Loucy (cell line): Measurements from ENCODE around the gene CAMKMT.

Experiments used
- H2AFZ ChIP-seq: fragments of 200-600 bp; sonication (generic); 2 replicates; pipeline ENCODE4 v1.6.0; 2016; ENCODE audit warnings: antibody characterized with exemption, mild to moderate bottlenecking, low read length, moderate library complexity
- H3F3A ChIP-seq: fragments of 200-600 bp; 2 replicates; pipeline ENCODE4 v1.6.0; 2016; ENCODE audit warnings: antibody characterized with exemption, low read depth, mild to moderate bottlenecking
- H3K27me3 ChIP-seq: fragments of 200-600 bp; sonication (generic); 2 replicates; pipeline ENCODE4 v1.6.1; 2014; ENCODE audit warnings: low read length, mild to moderate bottlenecking; ENCODE audit not compliant: insufficient read depth, poor library complexity, severe bottlenecking
- H3K36me3 ChIP-seq: fragments of 200-600 bp; sonication (generic); 2 replicates; pipeline ENCODE4 v1.6.1; 2016; ENCODE audit warnings: low read length; ENCODE audit not compliant: insufficient read depth
- H3K4me1 ChIP-seq: fragments of 200-600 bp; sonication (generic); 2 replicates; pipeline ENCODE4 v1.5.1; 2014; ENCODE audit warnings: low read length, mild to moderate bottlenecking; ENCODE audit not compliant: insufficient read depth, poor library complexity, severe bottlenecking
- H3K4me2 ChIP-seq: fragments of 200-600 bp; sonication (generic); 2 replicates; pipeline ENCODE4 v1.6.0; 2014; ENCODE audit warnings: antibody characterized with exemption, low read length, low read depth, mild to moderate bottlenecking; ENCODE audit not compliant: poor library complexity, severe bottlenecking
- H3K4me3 ChIP-seq: fragments of 200-600 bp; sonication (generic); 2 replicates; pipeline ENCODE4 v1.5.1; 2014; ENCODE audit warnings: low read length, mild to moderate bottlenecking, mixed read lengths; ENCODE audit not compliant: poor library complexity, severe bottlenecking
- H3K79me2 ChIP-seq: fragments of 200-600 bp; sonication (generic); 2 replicates; pipeline ENCODE4 v1.6.1; 2014; ENCODE audit warnings: low read length; ENCODE audit not compliant: insufficient read depth
- H3K9ac ChIP-seq: fragments of 200-600 bp; sonication (generic); 2 replicates; pipeline ENCODE4 v1.6.0; 2014; ENCODE audit warnings: mild to moderate bottlenecking, low read depth, low read length, moderate library complexity; ENCODE audit not compliant: poor library complexity, severe bottlenecking
- H3K9me2 ChIP-seq: fragments of 200-600 bp; sonication (generic); replicated peaks from 2 replicates; pipeline ENCODE4 v1.6.1; 2016; ENCODE audit warnings: low read depth, low read length, mixed read lengths
- H3K9me3 ChIP-seq: fragments of 200-600 bp; sonication (generic); 2 replicates; pipeline ENCODE4 v1.6.1; 2014; ENCODE audit warnings: mild to moderate bottlenecking, antibody characterized with exemption, low read length, low read depth; ENCODE audit not compliant: insufficient read depth
- H4K20me1 ChIP-seq: fragments of 200-600 bp; sonication (generic); 2 replicates; pipeline ENCODE4 v1.6.0; 2014; ENCODE audit warnings: antibody characterized with exemption, low read length, mild to moderate bottlenecking; ENCODE audit not compliant: insufficient read depth, poor library complexity, severe bottlenecking
- CTCF ChIP-seq: fragments of 200-600 bp; sonication (generic); conservative IDR thresholded peaks from 2 replicates; pipeline ENCODE4 v1.5.1; 2014; ENCODE audit warnings: mild to moderate bottlenecking, antibody characterized with exemption, low read length
- EZH2phosphoT487 ChIP-seq: fragments of 200-600 bp; IDR thresholded peaks from 2 replicates; pipeline ENCODE4 v1.6.1; 2018; ENCODE audit warnings: antibody characterized with exemption, mild to moderate bottlenecking, moderate library complexity, borderline replicate concordance

The CAMKMT gene

GRCh38 chr2:44578471-44579093 lies 216.8 kb downstream of the CAMKMT start:
- Histone ChIP-seq H3K79me2 (no peaks in the 10 kb centered on the region), H3K36me3 (no peaks in the 10 kb centered on the region), H3K9ac (no peak overlapping the region), H3K4me3 (no peak overlapping the region), H3K4me2 (no peak overlapping the region), H3K4me1 (no peaks in the 10 kb centered on the region), H3K9me2 (no peaks in the 10 kb centered on the region), H3K9me3 (no peaks in the 10 kb centered on the region), H3F3A (no peaks in the 10 kb centered on the region), H3K27me3 (no peaks in the 10 kb centered on the region), H4K20me1 (no peaks in the 10 kb centered on the region), H2AFZ (no peak overlapping the region)
- no peak for TF ChIP-seq CTCF
- TF ChIP-seq EZH2phosphoT487: no peak

- no peaks in the 10 kb centered on the region for H3K4me1 ChIP-seq
- H3F3A ChIP-seq: no peaks in the 10 kb centered on the region
- no peaks in the 10 kb centered on the region for H3K79me2 ChIP-seq
- no peaks in the 10 kb centered on the region for H3K36me3 ChIP-seq
- H3K4me2 ChIP-seq: no peak overlapping the region
- no peak for TF ChIP-seq EZH2phosphoT487
- no peak for TF ChIP-seq CTCF
- H3K9me3 ChIP-seq: no peaks in the 10 kb centered on the region
- no peak overlapping the region for H3K4me3 ChIP-seq
- no peaks in the 10 kb centered on the region for H3K27me3 ChIP-seq
- no peak overlapping the region for H3K9ac ChIP-seq
- no peaks in the 10 kb centered on the region for H4K20me1 ChIP-seq
- no peaks in the 10 kb centered on the region for H3K9me2 ChIP-seq
- no peak overlapping the region for H2AFZ ChIP-seq
Measured at GRCh38 chr2:44579115-44579836, 217.5 kb downstream of the CAMKMT start.

GRCh38 chr2:44579837-44580230 lies 218.1 kb downstream of the CAMKMT start:
- H3K36me3 ChIP-seq: no peaks in the 10 kb centered on the region
- no peaks in the 10 kb centered on the region for H3K9me2 ChIP-seq
- no peak overlapping the region for H2AFZ ChIP-seq
- H3K27me3 ChIP-seq: no peaks in the 10 kb centered on the region
- no peaks in the 10 kb centered on the region for H3K79me2 ChIP-seq
- H3K4me1 ChIP-seq: no peaks in the 10 kb centered on the region
- no peak overlapping the region for H3K4me2 ChIP-seq
- no peaks in the 10 kb centered on the region for H4K20me1 ChIP-seq
- H3K9ac ChIP-seq: no peak overlapping the region
- no peaks in the 10 kb centered on the region for H3K9me3 ChIP-seq
- TF ChIP-seq CTCF: no peak
- no peak for TF ChIP-seq EZH2phosphoT487
- H3F3A ChIP-seq: no peaks in the 10 kb centered on the region
- no peak overlapping the region for H3K4me3 ChIP-seq
